ENCODE results near the gene TMPRSS9.

DNA sequence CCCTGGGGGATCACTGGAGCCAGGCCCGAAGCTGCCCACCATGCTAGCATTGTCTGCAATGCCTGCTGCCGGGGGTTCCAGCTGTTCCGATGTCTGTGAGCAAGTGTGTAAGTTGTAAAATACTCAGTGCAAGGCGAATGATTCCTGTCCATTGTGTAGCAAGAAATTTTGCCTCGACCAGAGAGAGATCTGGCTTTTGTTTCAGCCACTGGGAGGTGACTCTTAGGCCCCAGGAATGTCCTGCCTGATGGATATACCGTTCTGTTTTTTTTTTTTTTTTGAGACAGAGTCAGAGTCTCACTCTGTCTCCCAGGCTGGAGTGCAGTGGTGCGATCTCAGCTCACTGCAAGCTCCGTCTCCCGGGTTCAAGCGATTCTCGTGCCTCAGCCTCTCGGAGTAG is 108.5 kb downstream of the TMPRSS9 start:
- TF ChIP-seq CTCF (IDR thresholded peaks at IDR 0.05) (no peak), ZFX (IDR thresholded peaks at IDR 0.05; ENCODE audit: borderline replicate concordance) (no peak)

Data from 22Rv1 (cell line).